Raji (cell line): ENCODE results near the gene TMX1.

ENCODE experiments used
- POLR2A ChIP-seq: IDR thresholded peaks from 2 replicates; pipeline ENCODE4 v1.6.1; 2011; ENCODE audit warnings: low read depth, low read length, control low read depth; ENCODE audit not compliant: insufficient read depth

TMX1 gene

GRCh38 chr14:51297066-51297465, 57.0 kb downstream of the TMX1 start:
- no peak for TF ChIP-seq POLR2A

- no peak for TF ChIP-seq POLR2A
Measured at GRCh38 chr14:51298895-51299294, 58.8 kb downstream of the TMX1 start.

- no peak for TF ChIP-seq POLR2A
Measured at GRCh38 chr14:51302295-51303030, 62.4 kb downstream of the TMX1 start.

GRCh38 chr14:51304438-51304837, 64.4 kb downstream of the TMX1 start:
- no peak for TF ChIP-seq POLR2A

- no peak for TF ChIP-seq POLR2A
Measured at GRCh38 chr14:51304941-51305340, 64.9 kb downstream of the TMX1 start.

GRCh38 chr14:51305751-51306150, 65.7 kb downstream of the TMX1 start:
- TF ChIP-seq POLR2A: no peak
